ENCODE data around the gene MCTP1.
"Not testable (repeated sequence)": the region's sequence is repeated elsewhere in the genome, so short reads cannot be mapped to it uniquely, and the experiment has no call there.

Gene MCTP1

DNA sequence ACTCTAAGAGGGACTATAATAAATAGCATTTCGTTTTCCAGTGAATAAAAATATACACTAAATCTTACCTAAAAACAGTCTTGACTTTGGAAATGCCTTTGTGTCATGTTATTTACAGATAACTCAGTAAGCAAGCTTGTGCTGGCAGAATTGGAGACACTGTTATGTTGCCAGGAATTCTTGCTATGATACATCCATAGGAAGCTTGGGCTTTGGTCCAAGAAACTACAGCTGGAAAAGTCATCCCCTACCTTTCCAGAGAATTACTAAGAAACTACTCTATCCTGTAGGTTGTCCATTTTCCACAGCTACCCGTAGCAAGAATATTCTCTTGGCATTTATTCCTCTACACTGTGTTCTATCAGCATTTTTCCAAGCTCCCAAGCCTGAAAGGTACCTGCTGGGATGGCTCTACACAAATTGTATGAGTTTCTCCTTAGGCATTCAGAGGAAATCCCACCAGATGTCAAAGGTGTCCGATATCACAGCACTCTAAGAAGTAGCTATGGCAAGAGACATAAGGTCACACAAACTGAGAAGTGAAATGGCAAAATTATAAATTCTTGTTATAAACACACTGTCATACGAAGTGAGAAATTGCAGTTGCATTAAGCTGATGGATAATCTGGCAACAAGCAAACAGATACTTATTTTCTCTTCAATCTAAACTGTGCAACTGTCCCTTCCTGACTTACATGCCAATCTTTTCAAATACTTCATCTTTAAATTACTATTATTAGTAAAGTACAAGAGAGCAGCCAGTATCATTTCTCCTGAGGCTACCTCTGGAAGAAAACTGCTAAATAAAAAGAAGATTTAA is 68.5 kb downstream of the MCTP1 start:
- TF ChIP-seq, protein P1, sequence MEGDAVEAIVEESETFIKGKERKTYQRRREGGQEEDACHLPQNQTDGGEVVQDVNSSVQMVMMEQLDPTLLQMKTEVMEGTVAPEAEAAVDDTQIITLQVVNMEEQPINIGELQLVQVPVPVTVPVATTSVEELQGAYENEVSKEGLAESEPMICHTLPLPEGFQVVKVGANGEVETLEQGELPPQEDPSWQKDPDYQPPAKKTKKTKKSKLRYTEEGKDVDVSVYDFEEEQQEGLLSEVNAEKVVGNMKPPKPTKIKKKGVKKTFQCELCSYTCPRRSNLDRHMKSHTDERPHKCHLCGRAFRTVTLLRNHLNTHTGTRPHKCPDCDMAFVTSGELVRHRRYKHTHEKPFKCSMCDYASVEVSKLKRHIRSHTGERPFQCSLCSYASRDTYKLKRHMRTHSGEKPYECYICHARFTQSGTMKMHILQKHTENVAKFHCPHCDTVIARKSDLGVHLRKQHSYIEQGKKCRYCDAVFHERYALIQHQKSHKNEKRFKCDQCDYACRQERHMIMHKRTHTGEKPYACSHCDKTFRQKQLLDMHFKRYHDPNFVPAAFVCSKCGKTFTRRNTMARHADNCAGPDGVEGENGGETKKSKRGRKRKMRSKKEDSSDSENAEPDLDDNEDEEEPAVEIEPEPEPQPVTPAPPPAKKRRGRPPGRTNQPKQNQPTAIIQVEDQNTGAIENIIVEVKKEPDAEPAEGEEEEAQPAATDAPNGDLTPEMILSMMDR (conservative IDR thresholded peaks at IDR 0.05; ENCODE audit: control insufficient read depth, insufficient read depth, low read depth, low read length): no peak
- peak; percentile 5 for DNase-seq (ENCODE audit: low read depth)

DNA sequence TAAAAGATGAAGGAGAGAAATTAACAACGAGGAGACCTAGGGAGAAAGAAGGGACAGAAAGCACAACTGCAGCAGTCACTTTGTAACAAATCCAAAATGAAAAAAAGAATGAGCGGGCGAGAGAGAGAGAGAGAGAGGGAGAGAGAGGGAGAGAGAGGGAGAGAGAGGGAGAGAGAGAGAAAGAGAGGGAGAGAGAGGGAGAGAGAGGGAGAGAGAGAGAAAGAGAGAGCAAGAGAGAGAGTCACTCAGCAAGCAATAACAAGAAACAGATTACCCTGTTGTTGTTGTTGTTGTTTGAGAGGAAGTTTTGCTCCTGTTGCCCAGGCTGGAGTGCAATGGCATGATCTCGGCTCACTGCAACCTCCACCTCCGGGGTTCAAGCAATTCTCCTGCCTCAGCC is 77.1 kb downstream of the MCTP1 start:
- H3K4me3 ChIP-seq (ENCODE audit: control insufficient read depth, low read depth, low read length); DNase-seq (ENCODE audit: low read depth): not testable (repeated sequence)

More for the DNA sequence above, 68.5 kb downstream of the MCTP1 start:
- no peak overlapping the region for H3K4me3 ChIP-seq (ENCODE audit: control insufficient read depth, low read depth, low read length)

DNA sequence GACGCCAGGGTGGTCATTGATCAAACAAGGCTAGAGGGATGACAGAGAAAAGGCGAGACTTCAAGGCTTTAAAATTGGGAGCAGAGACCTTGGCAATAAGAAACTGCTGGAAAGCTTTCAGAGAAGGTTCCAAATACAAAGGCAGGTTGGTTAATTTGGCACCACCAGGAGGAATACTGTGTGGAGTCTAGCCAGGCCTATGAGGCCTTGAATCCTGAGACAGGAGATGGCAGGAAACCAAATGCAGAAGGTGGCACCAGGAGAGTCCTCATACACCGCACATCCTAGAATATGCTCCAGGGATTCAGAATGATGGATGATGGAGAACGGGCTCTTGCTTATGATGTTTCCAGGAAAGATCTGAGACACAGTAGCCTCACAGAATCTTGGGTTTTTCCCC is 90.0 kb downstream of the MCTP1 start:
- DNase-seq (ENCODE audit: low read depth): no peak
- no peak overlapping the region for H3K4me3 ChIP-seq (ENCODE audit: control insufficient read depth, low read depth, low read length)
- TF ChIP-seq, protein P1 (conservative IDR thresholded peaks at IDR 0.05; ENCODE audit: control insufficient read depth, insufficient read depth, low read depth, low read length): no peak

DNA sequence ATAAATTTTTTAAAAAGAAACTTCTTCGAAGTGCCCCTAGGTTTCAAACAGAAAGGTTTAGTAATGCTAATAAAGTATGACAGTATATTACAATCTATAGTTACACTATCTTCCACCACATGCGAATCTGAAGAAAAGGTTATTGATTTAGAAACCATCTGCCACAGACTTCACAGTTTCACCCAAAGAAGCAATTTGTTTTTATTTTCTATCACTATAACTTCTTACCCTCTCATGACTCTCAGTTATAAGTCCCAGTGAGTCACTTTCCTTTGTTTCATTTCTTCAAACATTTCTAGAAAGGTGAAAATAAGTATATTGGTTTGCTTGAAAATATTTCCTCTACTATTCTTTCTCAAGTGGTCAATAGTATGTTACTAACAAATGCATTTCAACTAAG is 93.6 kb downstream of the MCTP1 start:
- no peak overlapping the region for H3K4me3 ChIP-seq (ENCODE audit: control insufficient read depth, low read depth, low read length)

DNA sequence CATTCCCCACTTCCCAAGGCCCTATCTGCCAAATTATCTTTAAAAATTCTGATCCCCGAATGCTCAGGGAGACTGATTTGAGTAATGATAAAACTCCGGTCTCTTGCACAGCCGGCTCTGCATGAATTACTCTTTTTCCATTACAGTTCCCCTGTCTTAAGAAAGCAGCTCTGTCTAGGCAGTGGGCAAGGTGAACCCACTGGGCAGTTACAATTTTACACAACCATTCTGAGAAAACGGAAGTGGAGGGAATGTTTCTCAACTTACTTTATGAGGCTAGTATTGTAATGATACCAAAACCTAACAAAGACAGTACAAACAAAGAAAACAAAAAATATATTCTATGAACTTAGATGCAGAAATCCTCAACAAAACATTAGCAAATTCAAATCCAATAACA is 100.0 kb downstream of the MCTP1 start:
- DNase-seq (ENCODE audit: low read depth): no peak
- H3K4me3 ChIP-seq (ENCODE audit: control insufficient read depth, low read depth, low read length): no peak overlapping the region
- TF ChIP-seq, protein P1 (conservative IDR thresholded peaks at IDR 0.05; ENCODE audit: control insufficient read depth, insufficient read depth, low read depth, low read length): no peak

More for the DNA sequence above, 93.6 kb downstream of the MCTP1 start:
- DNase-seq (ENCODE audit: low read depth): no peak
- TF ChIP-seq, protein P1 (conservative IDR thresholded peaks at IDR 0.05; ENCODE audit: control insufficient read depth, insufficient read depth, low read depth, low read length): no peak

DNA sequence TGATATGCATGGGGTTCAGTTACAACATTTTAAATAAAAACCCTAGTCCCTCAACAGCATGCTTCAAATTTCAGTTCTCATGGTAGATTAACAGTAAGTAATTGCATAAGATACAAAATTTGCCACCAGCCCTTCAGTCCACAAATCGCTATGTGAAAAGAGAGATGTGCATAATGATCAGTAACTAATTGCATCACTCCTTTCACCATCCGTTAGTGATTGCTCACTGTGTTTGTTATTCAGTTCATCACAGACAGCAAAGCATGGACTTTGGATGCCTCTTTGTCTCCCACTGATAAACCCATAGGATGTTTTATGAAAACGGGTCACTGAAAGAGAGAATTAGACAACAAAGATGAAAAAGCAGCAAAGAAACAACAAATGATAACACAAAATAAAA is 103.2 kb downstream of the MCTP1 start:
- H3K4me3 ChIP-seq (ENCODE audit: control insufficient read depth, low read depth, low read length): no peak overlapping the region
- TF ChIP-seq, protein P1 (conservative IDR thresholded peaks at IDR 0.05; ENCODE audit: control insufficient read depth, insufficient read depth, low read depth, low read length): no peak
- no peak for DNase-seq (ENCODE audit: low read depth)

DNA sequence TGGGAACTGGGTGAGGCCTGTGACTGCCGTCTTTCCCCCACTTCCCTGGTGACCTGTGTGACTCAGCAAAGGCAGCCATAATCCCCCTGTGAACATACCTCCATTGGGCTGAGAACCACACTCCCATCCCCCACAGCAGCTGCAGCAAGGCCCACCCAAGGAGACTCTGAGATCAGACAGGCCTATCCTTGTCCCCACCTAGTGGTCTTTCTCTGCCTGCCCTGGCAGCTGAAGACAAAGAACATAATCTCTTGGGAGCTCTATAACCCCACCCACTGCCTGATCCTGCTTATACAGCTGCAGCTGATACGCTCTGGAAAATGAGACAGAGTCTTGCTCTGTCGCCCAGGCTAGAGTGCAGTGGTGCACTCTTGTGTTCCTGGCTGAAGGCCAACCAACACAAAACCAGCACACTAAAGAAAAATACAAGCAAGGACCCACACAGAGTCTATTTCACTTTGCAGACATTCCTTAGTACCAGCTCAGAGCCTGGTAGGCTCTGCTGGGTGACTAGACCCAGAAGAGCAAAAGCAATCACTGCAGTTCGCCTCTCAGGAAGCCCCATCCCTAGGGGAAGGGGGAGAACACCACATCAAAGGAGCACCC is 106.7 kb downstream of the MCTP1 start:
- TF ChIP-seq, protein P1 (conservative IDR thresholded peaks at IDR 0.05; ENCODE audit: control insufficient read depth, insufficient read depth, low read depth, low read length): no peak
- H3K4me3 ChIP-seq (ENCODE audit: control insufficient read depth, low read depth, low read length): no peak overlapping the region
- peak; percentile 10 for DNase-seq (ENCODE audit: low read depth)

All from fibroblast of mammary gland (primary cell).